Lower leg skin (tissue), 3 donors: Measurements from ENCODE around the gene PACRG.

ENCODE experiments used
- POLR2A ChIP-seq, 2 donors: fragments of 450-650 bp; IDR thresholded peaks; one replicate each; pipeline ENCODE4 v1.6.1; 2016 to 2017; ENCODE audit warnings: antibody characterized with exemption in 2 of 2, mild to moderate bottlenecking in 1 of 2, moderate library complexity in 1 of 2
- TF ChIP-seq, protein P1 (sequence below), 3 donors: fragments of 450-650 bp; IDR thresholded peaks; one replicate each; pipeline ENCODE4 v1.5.1; 2016; ENCODE audit warnings: antibody characterized with exemption in 3 of 3, mild to moderate bottlenecking in 3 of 3, moderate library complexity in 2 of 3

DNA sequence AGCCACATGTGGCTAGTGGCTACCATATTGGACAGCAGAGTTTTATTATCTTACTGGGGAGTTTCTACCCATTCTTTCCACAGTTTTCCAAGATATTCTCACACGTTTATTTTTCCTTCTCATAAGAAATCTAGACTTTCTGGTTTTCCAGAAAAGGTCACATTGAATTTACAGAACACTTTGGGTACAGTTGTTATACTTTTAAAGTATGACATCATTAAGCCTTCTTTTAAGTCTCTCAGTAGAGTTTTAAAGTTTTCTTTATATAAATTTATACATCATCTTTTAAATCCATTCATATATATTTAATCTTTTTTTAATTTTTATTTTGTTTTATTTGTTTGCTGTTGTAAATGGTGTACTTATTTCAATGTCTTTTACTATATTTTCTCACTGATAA is 486.5 kb downstream of the PACRG start:
- TF ChIP-seq POLR2A (IDR thresholded peaks at IDR 0.05), result no peak
- TF ChIP-seq, protein P1, sequence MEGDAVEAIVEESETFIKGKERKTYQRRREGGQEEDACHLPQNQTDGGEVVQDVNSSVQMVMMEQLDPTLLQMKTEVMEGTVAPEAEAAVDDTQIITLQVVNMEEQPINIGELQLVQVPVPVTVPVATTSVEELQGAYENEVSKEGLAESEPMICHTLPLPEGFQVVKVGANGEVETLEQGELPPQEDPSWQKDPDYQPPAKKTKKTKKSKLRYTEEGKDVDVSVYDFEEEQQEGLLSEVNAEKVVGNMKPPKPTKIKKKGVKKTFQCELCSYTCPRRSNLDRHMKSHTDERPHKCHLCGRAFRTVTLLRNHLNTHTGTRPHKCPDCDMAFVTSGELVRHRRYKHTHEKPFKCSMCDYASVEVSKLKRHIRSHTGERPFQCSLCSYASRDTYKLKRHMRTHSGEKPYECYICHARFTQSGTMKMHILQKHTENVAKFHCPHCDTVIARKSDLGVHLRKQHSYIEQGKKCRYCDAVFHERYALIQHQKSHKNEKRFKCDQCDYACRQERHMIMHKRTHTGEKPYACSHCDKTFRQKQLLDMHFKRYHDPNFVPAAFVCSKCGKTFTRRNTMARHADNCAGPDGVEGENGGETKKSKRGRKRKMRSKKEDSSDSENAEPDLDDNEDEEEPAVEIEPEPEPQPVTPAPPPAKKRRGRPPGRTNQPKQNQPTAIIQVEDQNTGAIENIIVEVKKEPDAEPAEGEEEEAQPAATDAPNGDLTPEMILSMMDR (IDR thresholded peaks at IDR 0.05), result no peak
